22Rv1 (cell line): ENCODE measurements around the gene ZNF385D.

Source experiments
- ZFX ChIP-seq: fragments of 450-650 bp; IDR thresholded peaks from 2 replicates; pipeline ENCODE4 v1.6.1; 2017; ENCODE audit warnings: antibody characterized with exemption, borderline replicate concordance
- TF ChIP-seq, protein P1 (sequence below): fragments of 450-650 bp; IDR thresholded peaks from 2 replicates; pipeline ENCODE4 v1.5.1; 2017; ENCODE audit warnings: mild to moderate bottlenecking

DNA sequence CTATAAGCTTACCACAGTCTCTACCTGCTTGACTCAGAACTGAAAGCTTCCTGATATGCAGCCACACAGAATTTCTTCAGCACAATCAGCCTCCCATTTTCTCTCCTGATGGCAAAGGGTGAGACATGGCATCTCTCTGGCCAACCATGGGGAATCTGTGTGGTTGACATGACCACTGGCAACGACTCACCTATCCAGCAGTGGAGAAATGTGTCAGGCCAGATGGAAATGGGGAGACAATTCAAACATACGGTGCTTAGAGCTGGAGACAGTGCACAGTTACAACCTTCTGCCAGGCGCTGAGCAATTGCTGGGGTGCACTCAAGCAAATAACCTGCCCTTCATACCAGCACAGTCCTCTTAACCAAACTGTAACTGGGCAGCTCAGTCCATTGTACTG is 3.6 kb downstream of the ZNF385D start:
- TF ChIP-seq, protein P1, sequence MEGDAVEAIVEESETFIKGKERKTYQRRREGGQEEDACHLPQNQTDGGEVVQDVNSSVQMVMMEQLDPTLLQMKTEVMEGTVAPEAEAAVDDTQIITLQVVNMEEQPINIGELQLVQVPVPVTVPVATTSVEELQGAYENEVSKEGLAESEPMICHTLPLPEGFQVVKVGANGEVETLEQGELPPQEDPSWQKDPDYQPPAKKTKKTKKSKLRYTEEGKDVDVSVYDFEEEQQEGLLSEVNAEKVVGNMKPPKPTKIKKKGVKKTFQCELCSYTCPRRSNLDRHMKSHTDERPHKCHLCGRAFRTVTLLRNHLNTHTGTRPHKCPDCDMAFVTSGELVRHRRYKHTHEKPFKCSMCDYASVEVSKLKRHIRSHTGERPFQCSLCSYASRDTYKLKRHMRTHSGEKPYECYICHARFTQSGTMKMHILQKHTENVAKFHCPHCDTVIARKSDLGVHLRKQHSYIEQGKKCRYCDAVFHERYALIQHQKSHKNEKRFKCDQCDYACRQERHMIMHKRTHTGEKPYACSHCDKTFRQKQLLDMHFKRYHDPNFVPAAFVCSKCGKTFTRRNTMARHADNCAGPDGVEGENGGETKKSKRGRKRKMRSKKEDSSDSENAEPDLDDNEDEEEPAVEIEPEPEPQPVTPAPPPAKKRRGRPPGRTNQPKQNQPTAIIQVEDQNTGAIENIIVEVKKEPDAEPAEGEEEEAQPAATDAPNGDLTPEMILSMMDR: no peak
- no peak for TF ChIP-seq ZFX
